Stimulated activated CD8-positive, alpha-beta memory T cell treated with anti-CD3 and anti-CD28 coated beads, Interleukin-7, amount 100 ng/mL, for 48 hours (primary cell): ENCODE results near the gene PRPF40A.

Source experiments
- DNase-seq, 2 donors: peaks; one replicate each; pipeline ENCODE4 v3.0.0-alpha.2; 2020; ENCODE audit warnings: low read depth in 1 of 2; ENCODE audit errors: extremely low read depth in 1 of 2

PRPF40A gene

GRCh38 chr2:152655880-152656279 lies 61.4 kb downstream of the PRPF40A start:
- DNase-seq = no peak

GRCh38 chr2:152651834-152652233 lies 65.4 kb downstream of the PRPF40A start:
- DNase-seq = no peak

GRCh38 chr2:152650768-152651371 lies 66.4 kb downstream of the PRPF40A start:
- DNase-seq = no peak

- DNase-seq = no peak
These were observed 67.3 kb downstream of the PRPF40A start for GRCh38 chr2:152649997-152650396.

GRCh38 chr2:152648336-152648735 lies 68.9 kb downstream of the PRPF40A start:
- no peak for DNase-seq

GRCh38 chr2:152647552-152647951 lies 69.7 kb downstream of the PRPF40A start:
- DNase-seq = no peak

GRCh38 chr2:152646775-152647174 lies 70.5 kb downstream of the PRPF40A start:
- no peak for DNase-seq

- DNase-seq = no peak
These were observed 71.0 kb downstream of the PRPF40A start for GRCh38 chr2:152646264-152646663.

GRCh38 chr2:152644189-152644873 lies 72.9 kb downstream of the PRPF40A start:
- DNase-seq = no peak

GRCh38 chr2:152638590-152638989 lies 78.7 kb downstream of the PRPF40A start:
- no peak for DNase-seq

GRCh38 chr2:152638056-152638455 lies 79.2 kb downstream of the PRPF40A start:
- no peak for DNase-seq

- no peak for DNase-seq
These were observed 80.0 kb downstream of the PRPF40A start for GRCh38 chr2:152637251-152637650.

- DNase-seq = peak; percentile 7 to 25
These were observed 81.5 kb downstream of the PRPF40A start for GRCh38 chr2:152635635-152636298.

- DNase-seq = no peak
These were observed 84.5 kb downstream of the PRPF40A start for GRCh38 chr2:152632736-152633135.

GRCh38 chr2:152630466-152630865 lies 86.8 kb downstream of the PRPF40A start:
- DNase-seq = no peak

- no peak for DNase-seq
These were observed 88.1 kb downstream of the PRPF40A start for GRCh38 chr2:152629202-152629601.

GRCh38 chr2:152627351-152627957 lies 89.8 kb downstream of the PRPF40A start:
- DNase-seq = no peak

- no peak for DNase-seq
These were observed 90.3 kb downstream of the PRPF40A start for GRCh38 chr2:152626911-152627339.

GRCh38 chr2:152624805-152625204 lies 92.5 kb downstream of the PRPF40A start:
- DNase-seq = no peak

GRCh38 chr2:152623775-152624174 lies 93.5 kb downstream of the PRPF40A start:
- DNase-seq = no peak

- no peak for DNase-seq
These were observed 94.1 kb downstream of the PRPF40A start for GRCh38 chr2:152623076-152623740.
